Testis (tissue), 3 donors: Measurements from ENCODE around the gene PTPN6. TPM values are rescaled to one million over a fixed set of nuclear protein-coding genes. Genes with fewer than 3 reads are reported as not detected.
A peak's percentile ranks its signal among the peaks of the same experiment; 100 is the strongest.

Experiments
- DNase-seq: peaks from one replicate; pipeline ENCODE4 v3.0.0-alpha.2; 2019
- H3K27ac ChIP-seq, 2 donors: fragments of 200-600 bp; sonication (generic); one replicate each; pipeline ENCODE4 v1.5.1; 2019
- H3K27me3 ChIP-seq: fragments of 200-600 bp; sonication (generic); one replicate; pipeline ENCODE4 v1.5.1; 2019
- H3K36me3 ChIP-seq: fragments of 200-600 bp; sonication (generic); one replicate; pipeline ENCODE4 v1.5.1; 2017; ENCODE audit warnings: low read depth; ENCODE audit errors: missing control alignments
- H3K4me1 ChIP-seq: fragments of 200-600 bp; sonication (generic); one replicate; pipeline ENCODE4 v1.5.1; 2019
- H3K4me3 ChIP-seq, 2 donors: fragments of 200-600 bp; sonication (generic); one replicate each; pipeline ENCODE4 v1.5.1; 2017 to 2019
- H3K9me3 ChIP-seq: fragments of 200-600 bp; sonication (generic); one replicate; pipeline ENCODE4 v1.5.1; 2017
- CTCF ChIP-seq, 3 experiments: fragments of 450-650 bp in 2 of 3; fragments of 200-600 bp in 1 of 3; sonication (generic) in 1 of 3; IDR thresholded peaks; one replicate each; pipeline ENCODE4 v1.5.1; 2016 to 2019; ENCODE audit warnings: antibody characterized with exemption in 3 of 3, mild to moderate bottlenecking in 2 of 3, moderate library complexity in 1 of 3
- POLR2A ChIP-seq: fragments of 450-650 bp; IDR thresholded peaks from one replicate; pipeline ENCODE4 v1.6.1; 2017; ENCODE audit warnings: antibody characterized with exemption, mild to moderate bottlenecking, moderate library complexity
- WGBS, 2 donors: methylation state at CpG; one replicate each; pipeline ENCODE4 v1.1.5; 2018; 5-methylcytosine and 5-hydroxymethylcytosine counted together
- intact Hi-C: fragments of 100-400 bp; cut with DNase I; formaldehyde crosslinking; loops from one replicate; pipeline ENCODE4 v1.15.1; 2023; ENCODE audit warnings: low total_unique reads
- polyA plus RNA-seq: library from polyadenylated mRNA; stranded (reverse); fragments of 350-450 nt; fragmentation: Illumina TruSeq; extraction: RNeasy Lipid Tissue Mini Kit (QIAGEN cat#74804); gene quantifications from one replicate; pipeline ENCODE4 v1.2.3, GENCODE V29; 2014; ENCODE audit warnings: low read depth, low replicate concordance; ENCODE audit not compliant: insufficient read depth
- total RNA-seq, 2 donors: library from RNA; depleted of rRNA; stranded (reverse); fragments of >200 nt; gene quantifications; one replicate each; pipeline ENCODE4 v1.2.3, GENCODE V29; 2016

Gene PTPN6
- total and polyA plus RNA-seq, 3 donors from 2014 or later = 3.7 to 19.1 (median 9.1) TPM

GRCh38 chr12:6957741-6958608 is 6.8 kb downstream of the PTPN6 start:
- H3K4me1 ChIP-seq = peaks cover 39% of the 10 kb centered on the region
- no peaks in the 10 kb centered on the region for H3K9me3 ChIP-seq
- H3K36me3 ChIP-seq = no peaks in the 10 kb centered on the region
- H3K27me3 ChIP-seq = no peaks in the 10 kb centered on the region
- TF ChIP-seq POLR2A = no peak
- TF ChIP-seq CTCF (IDR thresholded peaks at IDR 0.05) = no peak
- 85 to 89% methylated on average over 19 to 28 of the region's 28 CpGs for WGBS, 2 donors
- no peak overlapping the region for H3K27ac ChIP-seq
- no peak overlapping the region for H3K4me3 ChIP-seq
- intact Hi-C loops = no loop called here
- DNase-seq = no peak

DNA sequence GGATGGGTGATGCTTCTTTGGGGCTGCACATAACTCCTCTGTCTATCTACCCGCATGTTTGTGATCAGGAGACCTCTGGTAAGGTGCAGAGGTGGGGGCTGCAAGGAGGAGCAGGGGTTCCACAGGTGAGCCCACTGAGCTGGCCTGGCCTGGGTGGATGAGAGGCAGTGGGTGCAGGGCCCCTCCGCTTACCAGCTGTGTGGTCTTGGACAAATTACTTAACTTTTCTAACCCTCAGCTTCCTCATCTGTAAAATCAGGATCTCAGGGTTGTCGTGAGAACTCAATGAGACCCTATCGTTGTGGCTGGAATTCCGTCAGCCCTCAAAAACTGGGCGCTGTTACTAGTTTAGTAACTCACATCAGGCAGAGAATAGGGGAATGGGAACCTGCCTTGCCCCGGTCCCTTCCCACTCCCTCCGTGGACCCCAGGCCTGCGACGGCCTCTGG is 7.5 kb downstream of the PTPN6 start:
- 68 to 76% methylated on average over 10 of the region's 10 CpGs for WGBS, 2 donors
- H3K4me3 ChIP-seq = no peak overlapping the region
- H3K36me3 ChIP-seq = no peaks in the 10 kb centered on the region
- H3K4me1 ChIP-seq = peaks cover 37% of the 10 kb centered on the region
- DNase-seq = no peak
- TF ChIP-seq POLR2A (no peak), CTCF (IDR thresholded peaks at IDR 0.05) (no peak)
- no peaks in the 10 kb centered on the region for H3K9me3 ChIP-seq
- intact Hi-C loops = no loop called here
- H3K27ac ChIP-seq = peak overlapping the region in 1 of 2 donors; percentile 41
- no peaks in the 10 kb centered on the region for H3K27me3 ChIP-seq

DNA sequence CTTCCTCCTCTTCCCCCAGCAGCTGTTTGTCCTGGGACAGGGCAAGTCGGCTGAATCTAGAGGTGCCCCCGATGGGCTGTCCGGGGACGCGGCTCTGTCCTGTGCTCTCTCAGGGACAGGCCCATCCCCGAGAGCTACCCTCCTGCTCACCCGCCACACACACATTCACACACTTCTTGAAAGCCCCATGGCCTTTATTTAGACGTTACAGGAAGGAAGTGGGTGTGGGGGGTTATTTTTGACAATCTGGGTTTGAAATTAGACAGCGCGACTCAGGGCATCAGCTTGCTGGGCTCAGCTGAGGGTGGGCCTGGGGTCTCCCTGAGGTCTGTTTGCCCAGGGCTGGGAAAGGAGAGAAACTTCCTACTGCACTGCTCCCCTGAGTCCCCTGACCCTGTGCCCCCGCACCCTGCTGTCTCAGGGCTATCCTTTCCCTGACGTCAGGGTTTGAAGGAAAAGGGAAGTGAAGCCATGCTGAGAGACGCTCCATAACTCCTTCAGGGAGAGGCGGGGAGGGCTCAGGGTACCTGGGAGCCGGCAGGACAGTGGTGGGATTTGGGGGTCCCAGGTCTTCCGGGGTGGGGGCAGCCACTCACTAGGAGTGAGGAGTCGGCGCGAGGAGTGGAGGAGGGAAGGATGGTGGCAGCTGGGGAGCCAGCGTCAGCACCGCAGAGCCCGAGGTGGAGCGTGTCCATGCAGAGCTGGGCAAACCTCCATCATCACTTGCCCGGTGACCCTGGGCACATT is 8.1 kb downstream of the PTPN6 start:
- no peaks in the 10 kb centered on the region for H3K36me3 ChIP-seq
- peak overlapping the region in 1 of 2 donors; percentile 41 for H3K27ac ChIP-seq
- no peak overlapping the region for H3K4me3 ChIP-seq
- intact Hi-C loops = no loop called here
- TF ChIP-seq CTCF (IDR thresholded peaks at IDR 0.05) (no peak), POLR2A (no peak)
- no peaks in the 10 kb centered on the region for H3K27me3 ChIP-seq
- H3K9me3 ChIP-seq = no peaks in the 10 kb centered on the region
- peaks cover 31% of the 10 kb centered on the region for H3K4me1 ChIP-seq
- WGBS, 2 donors = 67 to 81% methylated on average over 24 of the region's 24 CpGs
- no peak for DNase-seq

- H3K36me3 ChIP-seq = no peaks in the 10 kb centered on the region
- H3K9me3 ChIP-seq = no peaks in the 10 kb centered on the region
- intact Hi-C loops = no loop called here
- 90 to 94% methylated on average over 11 to 26 of the region's 26 CpGs for WGBS, 2 donors
- H3K27me3 ChIP-seq = no peaks in the 10 kb centered on the region
- peaks cover 27% of the 10 kb centered on the region for H3K4me1 ChIP-seq
- TF ChIP-seq CTCF (IDR thresholded peaks at IDR 0.05) (no peak), POLR2A (no peak)
- DNase-seq = no peak
- no peak overlapping the region for H3K27ac ChIP-seq
- H3K4me3 ChIP-seq = no peak overlapping the region
These were observed 8.8 kb downstream of the PTPN6 start for GRCh38 chr12:6959805-6960592.
